HepG2 (cell line): Measurements from ENCODE around the gene RRAD. TPM values are rescaled to one million over a fixed set of nuclear protein-coding genes. Genes with fewer than 3 reads are reported as not detected.

Source experiments
- ATF2 ChIP-seq: sonication (generic); formaldehyde crosslinking; IDR thresholded peaks from 2 replicates; pipeline ENCODE4 v1.4.0; 2020; ENCODE audit warnings: missing genetic modification reagents
- CCDC6 ChIP-seq: sonication (generic); formaldehyde crosslinking; IDR thresholded peaks from 2 replicates; pipeline ENCODE4 v1.8.1; 2022; ENCODE audit warnings: mild to moderate bottlenecking, missing genetic modification reagents, moderate library complexity
- CSRNP1 ChIP-seq: sonication (generic); formaldehyde crosslinking; IDR thresholded peaks from 2 replicates; pipeline ENCODE4 v1.8.1; 2023; ENCODE audit warnings: mild to moderate bottlenecking, missing genetic modification reagents
- FIP1L1 ChIP-seq: fragments of 200-400 bp; formaldehyde crosslinking; IDR thresholded peaks from 2 replicates; pipeline ENCODE4 v1.6.1; 2018; ENCODE audit warnings: low read depth, mild to moderate bottlenecking, low read length, moderate library complexity, borderline replicate concordance; ENCODE audit not compliant: insufficient read depth
- FOXM1 ChIP-seq: sonication (generic); formaldehyde crosslinking; IDR thresholded peaks from 2 replicates; pipeline ENCODE4 v1.5.0; 2020; ENCODE audit warnings: missing genetic modification reagents
- HDAC1 ChIP-seq: sonication (generic); formaldehyde crosslinking; IDR thresholded peaks from 2 replicates; pipeline ENCODE4 v1.5.1; 2020; ENCODE audit warnings: mild to moderate bottlenecking, missing genetic modification reagents
- HIVEP1 ChIP-seq: sonication (generic); formaldehyde crosslinking; IDR thresholded peaks from 2 replicates; pipeline ENCODE4 v1.4.0; 2020; ENCODE audit warnings: mild to moderate bottlenecking, missing genetic modification reagents
- KLF6 ChIP-seq: IDR thresholded peaks from 2 replicates; pipeline ENCODE4 v1.8.0; 2016; ENCODE audit warnings: missing biosample characterization, missing genetic modification reagents
- MNT ChIP-seq: fragments of 450-650 bp; IDR thresholded peaks from 2 replicates; pipeline ENCODE4 v1.6.1; 2016
- NCOA2 ChIP-seq: sonication (generic); formaldehyde crosslinking; IDR thresholded peaks from 2 replicates; pipeline ENCODE4 v1.8.0; 2022; ENCODE audit warnings: inconsistent platforms
- TAF15 ChIP-seq: fragments of 200-400 bp; formaldehyde crosslinking; IDR thresholded peaks from one replicate; pipeline ENCODE4 v1.6.1; 2018; ENCODE audit warnings: mild to moderate bottlenecking, low read depth, low read length; ENCODE audit not compliant: poor library complexity, severe bottlenecking
- YY1 ChIP-seq: IDR thresholded peaks from 2 replicates; pipeline ENCODE4 v1.6.1; 2011; ENCODE audit warnings: low read length, low read depth, moderate library complexity, mild to moderate bottlenecking; ENCODE audit not compliant: insufficient read depth, insufficient replicate concordance
- ZBTB25 ChIP-seq: IDR thresholded peaks from 2 replicates; pipeline ENCODE4 v1.6.1; 2018; ENCODE audit warnings: missing genetic modification reagents
- ZBTB7A ChIP-seq: sonication (generic); formaldehyde crosslinking; IDR thresholded peaks from 2 replicates; pipeline ENCODE4 v1.8.0; 2022; ENCODE audit warnings: mild to moderate bottlenecking, missing genetic modification reagents
- ZFP36L1 ChIP-seq: sonication (generic); formaldehyde crosslinking; IDR thresholded peaks from 2 replicates; pipeline ENCODE4 v1.8.0; 2022; ENCODE audit warnings: mild to moderate bottlenecking, missing genetic modification reagents, moderate library complexity
- ZFP91 ChIP-seq: sonication (generic); formaldehyde crosslinking; IDR thresholded peaks from 2 replicates; pipeline ENCODE4 v1.9.0; 2022; ENCODE audit warnings: missing genetic modification reagents, mild to moderate bottlenecking, borderline replicate concordance
- ZNF317 ChIP-seq: sonication (generic); formaldehyde crosslinking; IDR thresholded peaks from 2 replicates; pipeline ENCODE4 v1.5.0; 2020; ENCODE audit warnings: mild to moderate bottlenecking, missing genetic modification reagents
- ZNF569 ChIP-seq: sonication (generic); formaldehyde crosslinking; IDR thresholded peaks from 2 replicates; pipeline ENCODE4 v1.5.0; 2020; ENCODE audit warnings: mild to moderate bottlenecking, missing genetic modification reagents, moderate library complexity, borderline replicate concordance
- ZNF746 ChIP-seq: sonication (generic); formaldehyde crosslinking; IDR thresholded peaks from 2 replicates; pipeline ENCODE4 v1.8.0; 2022; ENCODE audit warnings: mild to moderate bottlenecking, missing genetic modification reagents
- ZNF790 ChIP-seq: sonication (generic); formaldehyde crosslinking; IDR thresholded peaks from 2 replicates; pipeline ENCODE4 v1.8.0; 2022; ENCODE audit warnings: missing genetic modification reagents, mild to moderate bottlenecking, borderline replicate concordance
- ZNF878 ChIP-seq: sonication (generic); formaldehyde crosslinking; IDR thresholded peaks from 2 replicates; pipeline ENCODE4 v1.8.1; 2023; ENCODE audit warnings: mild to moderate bottlenecking, missing genetic modification reagents, moderate library complexity
- ZSCAN22 ChIP-seq: sonication (generic); formaldehyde crosslinking; IDR thresholded peaks from 2 replicates; pipeline ENCODE4 v1.4.0; 2020; ENCODE audit warnings: mild to moderate bottlenecking, missing genetic modification reagents
- polyA plus RNA-seq, 8 experiments: library from polyadenylated mRNA; depleted of rRNA in 3 of 8; stranded (reverse) in 7 of 8; unstranded in 1 of 8; fragments of >200 nt; fragmentation: Illumina TruSeq in 4 of 8; extraction: Trizol in 4 of 8; gene quantifications; 2 replicates each; pipeline versions ENCODE4 v1.2.1 to v1.2.3, GENCODE V29; 2011 to 2016; ENCODE audit warnings: low read depth in 4 of 8, missing spikeins in 1 of 8, mixed read lengths in 1 of 8; ENCODE audit not compliant: insufficient read depth in 1 of 8
- total RNA-seq, 5 experiments: library from RNA; depleted of rRNA; stranded (reverse); fragments of >200 nt; fragmentation: Illumina TruSeq; extraction: Trizol; gene quantifications; 2 replicates each; pipeline ENCODE4 v1.2.3, GENCODE V29; 2016; ENCODE audit warnings: low read depth in 1 of 5

The RRAD gene
- total and polyA plus RNA-seq, 2 of the 13 experiments (the other 11 are each of a cell fraction or from before 2014, with no cell fraction given): 0.80 to 1.1 TPM

GRCh38 chr16:66880288-66881013 is 44.9 kb downstream of the RRAD start, which contains the start of gene PDP2 (continued):
- TF ChIP-seq ZFP91 (peak; percentile 91; the same call in 1 of the 2 replicates), CCDC6 (peak; percentile 86; the same call in 1 of the 2 replicates), ZNF317 (peak; percentile 63), HIVEP1 (CRISPR knock-in tag) (peak; percentile 80), FOXM1 (CRISPR knock-in tag) (0 out of 2 replicates have a peak, but pooled peaks have one; percentile 17), ZBTB25 (CRISPR knock-in tag) (peak; percentile 79), CSRNP1 (peak; percentile 95), ZFP36L1 (CRISPR knock-in tag) (peak; percentile 84), ATF2 (CRISPR knock-in tag) (peak; percentile 40; the same call in 1 of the 2 replicates), HDAC1 (peak; percentile 92), FIP1L1 (no peak), ZNF790 (CRISPR knock-in tag) (peak; percentile 90; the same call in 1 of the 2 replicates), ZSCAN22 (CRISPR knock-in tag) (0 out of 2 replicates have a peak, but pooled peaks have one; percentile 78), ZBTB7A (CRISPR knock-in tag) (peak; percentile 94), ZNF746 (CRISPR knock-in tag) (peak; percentile 50), YY1 (no peak), NCOA2 (CRISPR knock-in tag) (peak; percentile 52), ZNF569 (CRISPR knock-in tag) (peak; percentile 87; the same call in 1 of the 2 replicates), TAF15 (peak; percentile 30), MNT (peak; percentile 30), KLF6 (CRISPR knock-in tag) (peak; percentile 93), ZNF878 (CRISPR knock-in tag) (peak; percentile 70; the same call in 1 of the 2 replicates)
